ENCODE measurements around the gene TECPR2. TPM values are rescaled to one million over a fixed set of nuclear protein-coding genes. Genes with fewer than 3 reads are reported as not detected.

The TECPR2 gene
- total RNA-seq, 4 donors from 2014 or later, result 14.1 to 43.1 (median 23.8) TPM

GRCh38 chr14:102509746-102510615 lies 147.2 kb downstream of the TECPR2 start, which contains the start of gene ANKRD9:
TSS of gene ANKRD9 (minus strand) at chr14:102509776. CDS start at chr14:102507889, 1,887 bp downstream.
- Histone ChIP-seq H3K4me3 (peak within 1 kb of the TSS; percentile 55 to 57), H3K27me3 (no peaks in the 10 kb centered on the region), H3K4me1 (no peaks in the 10 kb centered on the region), H3K9me3 (no peaks in the 10 kb centered on the region), H3K36me3 (no peaks in the 10 kb centered on the region), H3K27ac (peak within 1 kb of the TSS; percentile 56 to 84)
- intact Hi-C loops (cut with DNase I; ENCODE audit: low total_unique reads), result no loop called here
- peak; percentile 95 for DNase-seq
- TF ChIP-seq POLR2A (IDR thresholded peaks at IDR 0.05) (peak in 1 of 2 donors; percentile 29), CTCF (IDR thresholded peaks at IDR 0.05) (no peak)

- H3K4me3 ChIP-seq, result no peak overlapping the region
- no peak for DNase-seq
- no peaks in the 10 kb centered on the region for H3K9me3 ChIP-seq
- no peaks in the 10 kb centered on the region for H3K27me3 ChIP-seq
- intact Hi-C loops (cut with DNase I; ENCODE audit: low total_unique reads), result no loop called here
- H3K4me1 ChIP-seq, result no peaks in the 10 kb centered on the region
- no peak overlapping the region for H3K27ac ChIP-seq
- no peaks in the 10 kb centered on the region for H3K36me3 ChIP-seq
- TF ChIP-seq POLR2A (IDR thresholded peaks at IDR 0.05) (peak in 1 of 2 donors; percentile 13), CTCF (IDR thresholded peaks at IDR 0.05) (no peak)
These were observed 148.1 kb downstream of the TECPR2 start for GRCh38 chr14:102510616-102511520.

DNA sequence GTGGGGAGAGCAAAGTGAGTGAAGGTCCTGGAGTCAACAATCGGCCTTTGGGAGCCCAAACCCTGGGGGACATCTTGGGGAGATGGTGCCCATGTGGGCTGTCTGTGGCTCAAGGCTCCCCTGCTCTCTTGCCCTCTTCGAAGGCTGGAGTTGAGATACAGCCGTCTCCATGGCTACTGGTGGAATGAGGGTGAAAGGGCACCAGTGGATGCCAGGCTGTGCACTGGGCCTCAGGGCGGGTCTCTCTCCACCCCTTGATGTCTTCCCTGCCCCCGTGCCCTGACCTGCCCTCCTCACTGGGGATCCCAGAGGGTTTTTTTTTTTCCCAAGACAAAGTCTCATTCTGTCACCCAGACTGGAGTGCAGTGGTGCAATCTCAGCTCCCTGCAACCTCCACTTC lies 148.8 kb downstream of the TECPR2 start:
- H3K27ac ChIP-seq, result no peak overlapping the region
- no peaks in the 10 kb centered on the region for H3K4me1 ChIP-seq
- no peak overlapping the region for H3K4me3 ChIP-seq
- intact Hi-C loops (cut with DNase I; ENCODE audit: low total_unique reads), result no loop called here
- H3K36me3 ChIP-seq, result no peaks in the 10 kb centered on the region
- H3K27me3 ChIP-seq, result no peaks in the 10 kb centered on the region
- TF ChIP-seq POLR2A (IDR thresholded peaks at IDR 0.05), result no peak
- TF ChIP-seq CTCF (IDR thresholded peaks at IDR 0.05), result no peak
- no peaks in the 10 kb centered on the region for H3K9me3 ChIP-seq
- no peak for DNase-seq

GRCh38 chr14:102512793-102513300 lies 150.1 kb downstream of the TECPR2 start:
- no peaks in the 10 kb centered on the region for H3K9me3 ChIP-seq
- H3K4me1 ChIP-seq, result no peaks in the 10 kb centered on the region
- H3K4me3 ChIP-seq, result no peak overlapping the region
- DNase-seq, result no peak
- TF ChIP-seq CTCF (IDR thresholded peaks at IDR 0.05), result no peak
- TF ChIP-seq POLR2A (IDR thresholded peaks at IDR 0.05), result no peak
- no peaks in the 10 kb centered on the region for H3K27me3 ChIP-seq
- no peaks in the 10 kb centered on the region for H3K36me3 ChIP-seq
- intact Hi-C loops (cut with DNase I; ENCODE audit: low total_unique reads), result no loop called here
- H3K27ac ChIP-seq, result no peak overlapping the region
